H1 (cell line): ENCODE data around the gene PCDHGA3. TPM values are rescaled to one million over a fixed set of nuclear protein-coding genes. Genes with fewer than 3 reads are reported as not detected.

Experiments
- CTCF ChIA-PET: fragments of 300-600 bp; sonication (Branson Sonifier 250); formaldehyde crosslinking; loops from one replicate; lab custom pipeline; 2021; ENCODE audit not compliant: partially characterized antibody; lab: Charles Lee
- POLR2A ChIA-PET: fragments of 300-600 bp; sonication (Branson Sonifier 250); formaldehyde crosslinking; loops from one replicate; lab custom pipeline; 2021; ENCODE audit warnings: inconsistent platforms; ENCODE audit not compliant: partially characterized antibody; lab: Charles Lee
- DNase-seq, 2 experiments: peaks; one replicate each; pipeline versions ENCODE4 v3.0.0 to v3.0.0-alpha.2; 2010 to 2022; ENCODE audit warnings: low spot score in 2 of 2, low read depth in 1 of 2, mixed read lengths in 1 of 2
- FAIRE-seq: peaks from 2 replicates; lab custom pipeline; 2011; peaks lifted over from hg19 to GRCh38; lab: Jason Lieb, UNC
- H2AFZ ChIP-seq: 2 replicates; pipeline ENCODE4 v1.8.1; 2012; ENCODE audit warnings: low read length, inconsistent platforms
- H2AK5ac ChIP-seq: 2 replicates; pipeline ENCODE4 v1.6.1; 2013; ENCODE audit warnings: low read depth, low read length
- H2BK120ac ChIP-seq: replicated peaks from 2 replicates; pipeline ENCODE3; 2013; ENCODE audit warnings: low read depth, low read length, inconsistent platforms
- H2BK12ac ChIP-seq: 2 replicates; pipeline ENCODE4 v1.6.1; 2013; ENCODE audit warnings: low read depth, low read length
- H2BK15ac ChIP-seq: 2 replicates; pipeline ENCODE4 v1.6.1; 2013; ENCODE audit warnings: low read length
- H2BK20ac ChIP-seq: 2 replicates; pipeline ENCODE4 v1.6.1; 2013; ENCODE audit warnings: low read length
- H2BK5ac ChIP-seq: 2 replicates; pipeline ENCODE4 v1.6.1; 2013; ENCODE audit warnings: low read depth, low read length
- H3K14ac ChIP-seq: 2 replicates; pipeline ENCODE4 v1.6.1; 2013; ENCODE audit warnings: inconsistent platforms; ENCODE audit not compliant: insufficient read length
- H3K18ac ChIP-seq: 2 replicates; pipeline ENCODE4 v1.6.1; 2013; ENCODE audit warnings: low read length; ENCODE audit errors: extremely low read depth
- H3K23ac ChIP-seq: 2 replicates; pipeline ENCODE4 v1.6.1; 2013; ENCODE audit warnings: inconsistent platforms; ENCODE audit not compliant: insufficient read length
- H3K23me2 ChIP-seq: 2 replicates; pipeline ENCODE4 v1.6.1; 2013; ENCODE audit warnings: low read depth, low read length
- H3K27ac ChIP-seq: 2 replicates; pipeline ENCODE4 v1.6.1; 2011; ENCODE audit warnings: low read depth, low read length, inconsistent platforms
- H3K27me3 ChIP-seq, 4 experiments: replicated peaks in 1 of 4; 1 replicate in 1 of 4; 2 replicates in 3 of 4; pipeline versions ENCODE4 v1.6.1 to v1.8.1; 2011 to 2013; ENCODE audit warnings: low read length in 3 of 4, mild to moderate bottlenecking in 3 of 4, inconsistent platforms in 2 of 4, mixed read lengths in 2 of 4, moderate library complexity in 1 of 4; ENCODE audit not compliant: control insufficient read depth in 3 of 4, insufficient read depth in 3 of 4; ENCODE audit errors: extremely low read depth in 1 of 4
- H3K36me3 ChIP-seq, 4 experiments: 2 replicates each; pipeline versions ENCODE4 v1.6.1 to v1.8.1; 2011 to 2013; ENCODE audit warnings: mild to moderate bottlenecking in 4 of 4, low read length in 3 of 4, moderate library complexity in 2 of 4, control low read depth in 1 of 4, inconsistent platforms in 1 of 4; ENCODE audit not compliant: insufficient read depth in 4 of 4, control insufficient read depth in 2 of 4
- H3K4ac ChIP-seq: replicated peaks from 2 replicates; pipeline ENCODE3; 2013; ENCODE audit warnings: low read length, low read depth, mixed read lengths, inconsistent platforms; ENCODE audit not compliant: insufficient read length
- H3K4me1 ChIP-seq, 4 experiments: replicated peaks in 1 of 4; 1 replicate in 1 of 4; 2 replicates in 3 of 4; pipeline versions ENCODE4 v1.6.1 to v1.8.1; 2011 to 2013; ENCODE audit warnings: low read length in 3 of 4, inconsistent platforms in 2 of 4, mixed read lengths in 1 of 4; ENCODE audit not compliant: insufficient read depth in 4 of 4, control insufficient read depth in 3 of 4
- H3K4me2 ChIP-seq, 2 experiments: 2 replicates each; pipeline versions ENCODE4 v1.6.1 to v1.8.1; 2011 to 2013; ENCODE audit warnings: low read depth in 2 of 2, low read length in 2 of 2, control low read depth in 1 of 2, inconsistent platforms in 1 of 2, mild to moderate bottlenecking in 1 of 2; ENCODE audit not compliant: insufficient read depth in 1 of 2
- H3K4me3 ChIP-seq, 4 experiments: fragments of 200-600, 300-600 bp in 1 of 4; sonication (generic), shearing (Covaris generic), sonication (Bioruptor Twin) in 1 of 4; 2 replicates each; pipeline versions ENCODE4 v1.5.1 to v1.8.1; 2011 to 2016; ENCODE audit warnings: low read length in 4 of 4, low read depth in 3 of 4, control low read depth in 2 of 4, inconsistent platforms in 2 of 4, mild to moderate bottlenecking in 2 of 4, mixed read lengths in 1 of 4, moderate library complexity in 1 of 4; ENCODE audit not compliant: insufficient read depth in 2 of 4; ENCODE audit errors: extremely low read depth in 1 of 4
- H3K56ac ChIP-seq: replicated peaks from 2 replicates; pipeline ENCODE3; 2013; ENCODE audit warnings: low read depth, mild to moderate bottlenecking, mixed read lengths, low read length, inconsistent platforms; ENCODE audit not compliant: insufficient read length
- H3K79me1 ChIP-seq: 2 replicates; pipeline ENCODE4 v1.6.1; 2013; ENCODE audit warnings: low read depth, low read length, control low read depth
- H3K79me2 ChIP-seq, 2 experiments: 2 replicates each; pipeline versions ENCODE4 v1.6.1 to v1.8.1; 2012 to 2013; ENCODE audit warnings: low read length in 2 of 2, mild to moderate bottlenecking in 2 of 2, inconsistent platforms in 1 of 2; ENCODE audit not compliant: insufficient read depth in 2 of 2, control insufficient read depth in 1 of 2
- H3K9ac ChIP-seq, 4 experiments: replicated peaks in 1 of 4; 1 replicate in 1 of 4; 2 replicates in 3 of 4; pipeline versions ENCODE4 v1.6.1 to v1.8.1; 2011 to 2013; ENCODE audit warnings: low read depth in 3 of 4, low read length in 3 of 4, control low read depth in 2 of 4, mild to moderate bottlenecking in 2 of 4, moderate library complexity in 2 of 4, inconsistent platforms in 1 of 4; ENCODE audit errors: extremely low read depth in 1 of 4
- H3K9me3 ChIP-seq, 2 experiments: 2 replicates each; pipeline versions ENCODE4 v1.6.1 to v1.8.1; 2012 to 2013; ENCODE audit warnings: mild to moderate bottlenecking in 2 of 2, moderate library complexity in 2 of 2, control low read depth in 1 of 2, inconsistent platforms in 1 of 2, low read depth in 1 of 2, low read length in 1 of 2, mixed read lengths in 1 of 2; ENCODE audit not compliant: insufficient read depth in 2 of 2
- H4K20me1 ChIP-seq, 2 experiments: replicated peaks in 1 of 2; 2 replicates each; pipeline versions ENCODE3 to v1.8.1; 2011 to 2013; ENCODE audit warnings: inconsistent platforms in 2 of 2, low read length in 2 of 2, mild to moderate bottlenecking in 1 of 2; ENCODE audit not compliant: insufficient read depth in 2 of 2, control insufficient read depth in 1 of 2
- H4K5ac ChIP-seq: 2 replicates; pipeline ENCODE4 v1.6.1; 2013; ENCODE audit warnings: low read length, low read depth, mixed read lengths, inconsistent platforms; ENCODE audit not compliant: insufficient read length
- H4K8ac ChIP-seq: 2 replicates; pipeline ENCODE4 v1.8.0; 2013; ENCODE audit warnings: mild to moderate bottlenecking, moderate library complexity, low read length, inconsistent platforms; ENCODE audit not compliant: insufficient read depth; ENCODE audit errors: extremely low read depth
- H4K91ac ChIP-seq: replicated peaks from 2 replicates; pipeline ENCODE3; 2013; ENCODE audit warnings: low read length, mixed read lengths, inconsistent platforms; ENCODE audit not compliant: insufficient read length
- ASH2L ChIP-seq: fragments of 200-600, 300-600 bp; sonication (generic); IDR thresholded peaks from one replicate; pipeline ENCODE4 v1.7.1; 2017; ENCODE audit warnings: low read length
- CHD1 ChIP-seq: IDR thresholded peaks from 2 replicates; pipeline ENCODE4 v1.6.1; 2012; ENCODE audit warnings: low read depth, low read length, improper control_type of control experiment
- EP300 ChIP-seq, 2 experiments: IDR thresholded peaks; 1 replicate in 1 of 2; 2 replicates in 1 of 2; pipeline ENCODE4 v1.6.1; 2011 to 2012; ENCODE audit warnings: low read depth in 2 of 2, low read length in 2 of 2, mild to moderate bottlenecking in 2 of 2, borderline replicate concordance in 1 of 2, inconsistent platforms in 1 of 2, moderate library complexity in 1 of 2
- GABPA ChIP-seq: IDR thresholded peaks from 2 replicates; pipeline ENCODE4 v1.6.1; 2011; ENCODE audit warnings: mild to moderate bottlenecking, low read length, moderate library complexity, borderline replicate concordance; ENCODE audit not compliant: insufficient read depth
- SIX5 ChIP-seq: IDR thresholded peaks from 2 replicates; pipeline ENCODE4 v1.6.1; 2011; ENCODE audit warnings: mild to moderate bottlenecking, low read depth, low read length
- SP4 ChIP-seq: IDR thresholded peaks from 2 replicates; pipeline ENCODE4 v1.6.1; 2012; ENCODE audit warnings: low read length, inconsistent platforms
- TEAD4 ChIP-seq: IDR thresholded peaks from 2 replicates; pipeline ENCODE4 v1.6.1; 2012; ENCODE audit warnings: low read depth, low read length, inconsistent platforms, mixed read lengths
- WGBS, 2 experiments: shearing (Covaris generic) in 1 of 2; methylation state at CpG; one replicate each; pipeline versions ENCODE4 v1.1.6 to v1.1.7; 2013 to 2015; ENCODE audit warnings: low lambda C conversion rate in 2 of 2, mixed read lengths in 2 of 2, inconsistent platforms in 1 of 2, low coverage in 1 of 2, missing lambda C conversion rate in 1 of 2; ENCODE audit not compliant: insufficient replicate concordance in 2 of 2, insufficient coverage in 1 of 2, insufficient read length in 1 of 2; ENCODE audit errors: extremely low coverage in 1 of 2, missing lambda C conversion rate in 1 of 2; 5-methylcytosine and 5-hydroxymethylcytosine counted together
- polyA plus RNA-seq, 7 experiments: library from polyadenylated mRNA; depleted of rRNA in 3 of 7; stranded (reverse) in 5 of 7; unstranded in 2 of 7; fragments of >200 nt in 5 of 7; fragments of 200-250 nt in 2 of 7; gene quantifications; 1 replicate in 5 of 7; 2 replicates in 1 of 7; 4 replicates in 1 of 7; pipeline versions ENCODE4 v1.2.1 to v1.2.3, GENCODE V29; 2011 to 2013; ENCODE audit warnings: missing spikeins in 2 of 7, mixed read lengths in 2 of 7
- total RNA-seq: library from RNA; stranded (reverse); fragmentation: NEBNext Ultra II Directional; extraction: Animal tissue kit (Norgen Biotek cat#: 25700); gene quantifications from 2 replicates; pipeline ENCODE4 v1.2.1, GENCODE V29; 2021

Gene PCDHGA3
- total and polyA plus RNA-seq, 2 of the 8 experiments (the other 6 are each of a cell fraction or from before 2014, with no cell fraction given) = 0.15 to 0.39 TPM

GRCh38 chr5:141356133-141356532, 12.5 kb downstream of the PCDHGA3 start:
- no peak overlapping the region for H4K91ac ChIP-seq
- no peak overlapping the region for H3K56ac ChIP-seq
- no peak overlapping the region for H4K8ac ChIP-seq
- no peak overlapping the region for H3K4ac ChIP-seq
- CTCF ChIA-PET = interaction anchor here (0.8 to 4.4 kb wide), 34 partner anchors 8 to 280 kb away, joined by 3 to 28 read pairs (median 5); partner anchors contain the start of genes PCDHB10, PCDHB14, PCDHB15 and PCDHB2
- H3K4me1 ChIP-seq = 0 out of 7 replicates have a peak, but pooled peaks cover 0 to 1% (median 0%) of the 10 kb centered on the region in 4 experiments
- no peak overlapping the region for H3K9ac ChIP-seq
- H2BK20ac ChIP-seq = no peak overlapping the region
- H4K20me1 ChIP-seq = no peaks in the 10 kb centered on the region
- no peak for DNase-seq
- no peak overlapping the region for H3K4me2 ChIP-seq
- H2BK15ac ChIP-seq = no peak overlapping the region
- no peak overlapping the region for H3K27ac ChIP-seq
- POLR2A ChIA-PET = interaction anchor here (0.7 kb wide), 1 partner anchor 163 kb away, joined by 3 read pairs; no protein-coding TSS in a partner anchor
- H3K27me3 ChIP-seq = no peaks in the 10 kb centered on the region
- H3K23ac ChIP-seq = no peak overlapping the region
- WGBS, 2 experiments = 95% methylated on average over 5 of the region's 5 CpGs; no CpG with 5 or more reads in 1 of the 2 experiments
- peaks cover 0 to 13% (median 4%) of the 10 kb centered on the region in 4 experiments; a peak in 4 of 8 replicates for H3K36me3 ChIP-seq
- no peak overlapping the region for H2BK12ac ChIP-seq
- no peaks in the 10 kb centered on the region for H3K79me1 ChIP-seq
- TF ChIP-seq SP4 (no peak), EP300 (IDR thresholded peaks at IDR 0.05; ENCODE audit: borderline replicate concordance in 1 of 2, low read depth in 2 of 2, low read length in 2 of 2) (no peak), GABPA (no peak), SIX5 (no peak), CHD1 (no peak), ASH2L (no peak), TEAD4 (no peak)
- no peak for FAIRE-seq
- peaks cover 32 to 50% of the 10 kb centered on the region in 2 experiments for H3K9me3 ChIP-seq
- no peak overlapping the region for H2BK5ac ChIP-seq
- H2AFZ ChIP-seq = no peak overlapping the region
- H4K5ac ChIP-seq = no peak overlapping the region
- H3K18ac ChIP-seq = no peak overlapping the region
- H2BK120ac ChIP-seq = no peak overlapping the region
- no peak overlapping the region for H2AK5ac ChIP-seq
- H3K4me3 ChIP-seq = no peak overlapping the region
- no peaks in the 10 kb centered on the region for H3K79me2 ChIP-seq
- H3K14ac ChIP-seq = no peak overlapping the region
- no peaks in the 10 kb centered on the region for H3K23me2 ChIP-seq
